HepG2 (cell line): ENCODE data around the gene ARHGDIA. TPM values are rescaled to one million over a fixed set of nuclear protein-coding genes. Genes with fewer than 3 reads are reported as not detected.

ENCODE experiments used
- ATF1 ChIP-seq: IDR thresholded peaks from 2 replicates; pipeline ENCODE4 v1.6.1; 2016; ENCODE audit warnings: mild to moderate bottlenecking, control low read depth
- ATM ChIP-seq: fragments of 450-650 bp; IDR thresholded peaks from 2 replicates; pipeline ENCODE4 v1.7.1; 2017; ENCODE audit warnings: mild to moderate bottlenecking, borderline replicate concordance
- CENPX ChIP-seq: sonication (generic); formaldehyde crosslinking; IDR thresholded peaks from 2 replicates; pipeline ENCODE4 v1.9.0; 2021; ENCODE audit warnings: mild to moderate bottlenecking, missing genetic modification reagents, moderate library complexity
- FOXP1 ChIP-seq, 2 experiments: fragments of 450-650 bp in 1 of 2; IDR thresholded peaks; 2 replicates each; pipeline ENCODE4 v1.6.1; 2017 to 2018; ENCODE audit warnings: antibody characterized with exemption in 1 of 2
- HOXA7 ChIP-seq: sonication (generic); formaldehyde crosslinking; IDR thresholded peaks from 2 replicates; pipeline ENCODE4 v1.8.1; 2022; ENCODE audit warnings: mild to moderate bottlenecking, missing genetic modification reagents, moderate library complexity
- JUN ChIP-seq: sonication (generic); formaldehyde crosslinking; IDR thresholded peaks from 2 replicates; pipeline ENCODE4 v1.4.0; 2020; ENCODE audit warnings: mild to moderate bottlenecking, missing genetic modification reagents
- KLF13 ChIP-seq: sonication (generic); formaldehyde crosslinking; IDR thresholded peaks from 2 replicates; pipeline ENCODE4 v1.4.0; 2020; ENCODE audit warnings: mild to moderate bottlenecking, missing genetic modification reagents
- NFIB ChIP-seq: sonication (generic); formaldehyde crosslinking; IDR thresholded peaks from 2 replicates; pipeline ENCODE4 v1.9.0; 2021; ENCODE audit warnings: missing genetic modification reagents, mild to moderate bottlenecking, borderline replicate concordance
- PCBP1 ChIP-seq: fragments of 200-400 bp; formaldehyde crosslinking; IDR thresholded peaks from 2 replicates; pipeline ENCODE4 v1.6.1; 2017; ENCODE audit warnings: mild to moderate bottlenecking, low read depth, low read length, borderline replicate concordance
- PHF21A ChIP-seq: sonication (generic); formaldehyde crosslinking; IDR thresholded peaks from 2 replicates; pipeline ENCODE4 v1.5.0; 2020; ENCODE audit warnings: mild to moderate bottlenecking, missing genetic modification reagents
- RELA ChIP-seq: sonication (generic); formaldehyde crosslinking; IDR thresholded peaks from 2 replicates; pipeline ENCODE4 v1.4.0; 2020; ENCODE audit warnings: missing genetic modification reagents
- REXO4 ChIP-seq: sonication (generic); formaldehyde crosslinking; IDR thresholded peaks from 2 replicates; pipeline ENCODE4 v1.8.0; 2022; ENCODE audit warnings: missing genetic modification reagents, mild to moderate bottlenecking, borderline replicate concordance
- RFXAP ChIP-seq: sonication (generic); formaldehyde crosslinking; IDR thresholded peaks from 2 replicates; pipeline ENCODE4 v1.4.0; 2020; ENCODE audit warnings: missing genetic modification reagents, borderline replicate concordance
- SP140L ChIP-seq: sonication (generic); formaldehyde crosslinking; IDR thresholded peaks from 2 replicates; pipeline ENCODE4 v1.4.0; 2020; ENCODE audit warnings: missing genetic modification reagents, borderline replicate concordance
- STAG1 ChIP-seq: sonication (generic); formaldehyde crosslinking; IDR thresholded peaks from 2 replicates; pipeline ENCODE4 v1.4.0; 2020; ENCODE audit warnings: missing genetic modification reagents
- TAF15 ChIP-seq: fragments of 200-400 bp; formaldehyde crosslinking; IDR thresholded peaks from one replicate; pipeline ENCODE4 v1.6.1; 2018; ENCODE audit warnings: mild to moderate bottlenecking, low read depth, low read length; ENCODE audit not compliant: poor library complexity, severe bottlenecking
- TSC22D2 ChIP-seq: sonication (generic); formaldehyde crosslinking; IDR thresholded peaks from 2 replicates; pipeline ENCODE4 v1.5.1; 2020; ENCODE audit warnings: missing genetic modification reagents, mild to moderate bottlenecking, borderline replicate concordance
- ZNF768 ChIP-seq: sonication (generic); formaldehyde crosslinking; IDR thresholded peaks from 2 replicates; pipeline ENCODE4 v1.4.0; 2020; ENCODE audit warnings: missing genetic modification reagents
- polyA plus RNA-seq, 8 experiments: library from polyadenylated mRNA; depleted of rRNA in 3 of 8; stranded (reverse) in 7 of 8; unstranded in 1 of 8; fragments of >200 nt; fragmentation: Illumina TruSeq in 4 of 8; extraction: Trizol in 4 of 8; gene quantifications; 2 replicates each; pipeline versions ENCODE4 v1.2.1 to v1.2.3, GENCODE V29; 2011 to 2016; ENCODE audit warnings: low read depth in 4 of 8, missing spikeins in 1 of 8, mixed read lengths in 1 of 8; ENCODE audit not compliant: insufficient read depth in 1 of 8
- total RNA-seq, 5 experiments: library from RNA; depleted of rRNA; stranded (reverse); fragments of >200 nt; fragmentation: Illumina TruSeq; extraction: Trizol; gene quantifications; 2 replicates each; pipeline ENCODE4 v1.2.3, GENCODE V29; 2016; ENCODE audit warnings: low read depth in 1 of 5
- TF ChIP-seq, protein P1 (sequence below): sonication (generic); formaldehyde crosslinking; IDR thresholded peaks from 2 replicates; pipeline ENCODE4 v1.9.0; 2021; ENCODE audit warnings: missing genetic modification reagents, borderline replicate concordance
- TF ChIP-seq, protein P2 (sequence below), 2 experiments: sonication (generic) in 1 of 2; formaldehyde crosslinking in 1 of 2; IDR thresholded peaks; 2 replicates each; pipeline versions ENCODE4 v1.4.0 to v1.6.1; 2016 to 2020; ENCODE audit warnings: borderline replicate concordance in 1 of 2, low read depth in 1 of 2, mild to moderate bottlenecking in 1 of 2, missing genetic modification reagents in 1 of 2
- TF ChIP-seq, protein P3 (sequence below): IDR thresholded peaks from 2 replicates; pipeline ENCODE4 v1.6.1; 2016; ENCODE audit warnings: low read depth, control low read depth
- TF ChIP-seq, protein P4 (sequence below): sonication (generic); formaldehyde crosslinking; IDR thresholded peaks from 2 replicates; pipeline ENCODE4 v1.4.0; 2020; ENCODE audit warnings: mild to moderate bottlenecking, missing genetic modification reagents

The ARHGDIA gene
- total and polyA plus RNA-seq, 2 of the 13 experiments (the other 11 are each of a cell fraction or from before 2014, with no cell fraction given) = 40.0 to 64.0 TPM

DNA sequence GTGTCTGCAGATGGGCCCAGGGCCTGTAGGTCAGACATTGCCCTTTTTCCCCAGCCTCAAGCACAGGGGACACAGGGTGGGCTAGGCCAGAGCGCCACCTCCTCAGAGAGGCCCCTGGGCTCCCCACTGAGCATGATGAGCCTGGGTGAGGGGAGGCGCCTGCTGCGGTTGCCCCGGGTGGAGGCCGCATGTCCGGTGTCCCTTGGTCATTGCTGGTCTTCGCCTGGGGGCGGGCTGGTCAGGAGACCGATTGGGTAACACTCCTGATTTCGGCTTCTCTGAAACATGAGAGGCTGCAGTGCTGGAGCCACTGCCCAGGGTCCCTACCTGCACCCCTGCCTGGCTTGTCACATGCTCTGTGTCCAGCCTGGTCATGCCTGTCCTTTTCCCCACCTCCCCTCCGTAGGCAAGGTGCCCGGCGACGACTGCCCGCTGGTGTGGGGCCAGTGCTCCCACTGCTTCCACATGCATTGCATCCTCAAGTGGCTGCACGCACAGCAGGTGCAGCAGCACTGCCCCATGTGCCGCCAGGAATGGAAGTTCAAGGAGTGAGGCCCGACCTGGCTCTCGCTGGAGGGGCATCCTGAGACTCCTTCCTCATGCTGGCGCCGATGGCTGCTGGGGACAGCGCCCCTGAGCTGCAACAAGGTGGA, 28.5 kb upstream of the ARHGDIA start (continued):
- TF ChIP-seq, protein P1, sequence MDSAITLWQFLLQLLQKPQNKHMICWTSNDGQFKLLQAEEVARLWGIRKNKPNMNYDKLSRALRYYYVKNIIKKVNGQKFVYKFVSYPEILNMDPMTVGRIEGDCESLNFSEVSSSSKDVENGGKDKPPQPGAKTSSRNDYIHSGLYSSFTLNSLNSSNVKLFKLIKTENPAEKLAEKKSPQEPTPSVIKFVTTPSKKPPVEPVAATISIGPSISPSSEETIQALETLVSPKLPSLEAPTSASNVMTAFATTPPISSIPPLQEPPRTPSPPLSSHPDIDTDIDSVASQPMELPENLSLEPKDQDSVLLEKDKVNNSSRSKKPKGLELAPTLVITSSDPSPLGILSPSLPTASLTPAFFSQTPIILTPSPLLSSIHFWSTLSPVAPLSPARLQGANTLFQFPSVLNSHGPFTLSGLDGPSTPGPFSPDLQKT = no peak
- TF ChIP-seq KLF13 (CRISPR knock-in tag) (no peak), SP140L (no peak), ATF1 (CRISPR knock-in tag) (no peak), PHF21A (CRISPR knock-in tag) (no peak), NFIB (CRISPR knock-in tag) (peak; percentile 24; the same call in 1 of the 2 replicates), TSC22D2 (no peak), HOXA7 (CRISPR knock-in tag) (0 out of 2 replicates have a peak, but pooled peaks have one; percentile 24), RELA (CRISPR knock-in tag) (no peak), REXO4 (no peak), ZNF768 (peak; percentile 18; the same call in 1 of the 2 replicates), ATM (no peak), PCBP1 (no peak), FOXP1 (IDR thresholded peaks at IDR 0.05) (no peak), FOXP1 (CRISPR knock-in tag; IDR thresholded peaks at IDR 0.05) (no peak), RFXAP (no peak), TAF15 (peak; percentile 20), JUN (CRISPR knock-in tag) (no peak), STAG1 (CRISPR knock-in tag) (no peak), CENPX (CRISPR knock-in tag) (no peak)
- TF ChIP-seq, protein P2, sequence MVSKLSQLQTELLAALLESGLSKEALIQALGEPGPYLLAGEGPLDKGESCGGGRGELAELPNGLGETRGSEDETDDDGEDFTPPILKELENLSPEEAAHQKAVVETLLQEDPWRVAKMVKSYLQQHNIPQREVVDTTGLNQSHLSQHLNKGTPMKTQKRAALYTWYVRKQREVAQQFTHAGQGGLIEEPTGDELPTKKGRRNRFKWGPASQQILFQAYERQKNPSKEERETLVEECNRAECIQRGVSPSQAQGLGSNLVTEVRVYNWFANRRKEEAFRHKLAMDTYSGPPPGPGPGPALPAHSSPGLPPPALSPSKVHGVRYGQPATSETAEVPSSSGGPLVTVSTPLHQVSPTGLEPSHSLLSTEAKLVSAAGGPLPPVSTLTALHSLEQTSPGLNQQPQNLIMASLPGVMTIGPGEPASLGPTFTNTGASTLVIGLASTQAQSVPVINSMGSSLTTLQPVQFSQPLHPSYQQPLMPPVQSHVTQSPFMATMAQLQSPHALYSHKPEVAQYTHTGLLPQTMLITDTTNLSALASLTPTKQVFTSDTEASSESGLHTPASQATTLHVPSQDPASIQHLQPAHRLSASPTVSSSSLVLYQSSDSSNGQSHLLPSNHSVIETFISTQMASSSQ (IDR thresholded peaks at IDR 0.05; ENCODE audit: low read depth) = no peak
- TF ChIP-seq, protein P2 (CRISPR knock-in tag; IDR thresholded peaks at IDR 0.05; ENCODE audit: borderline replicate concordance) = 0 out of 2 replicates have a peak, but pooled peaks have one; percentile 6
- TF ChIP-seq, protein P3, sequence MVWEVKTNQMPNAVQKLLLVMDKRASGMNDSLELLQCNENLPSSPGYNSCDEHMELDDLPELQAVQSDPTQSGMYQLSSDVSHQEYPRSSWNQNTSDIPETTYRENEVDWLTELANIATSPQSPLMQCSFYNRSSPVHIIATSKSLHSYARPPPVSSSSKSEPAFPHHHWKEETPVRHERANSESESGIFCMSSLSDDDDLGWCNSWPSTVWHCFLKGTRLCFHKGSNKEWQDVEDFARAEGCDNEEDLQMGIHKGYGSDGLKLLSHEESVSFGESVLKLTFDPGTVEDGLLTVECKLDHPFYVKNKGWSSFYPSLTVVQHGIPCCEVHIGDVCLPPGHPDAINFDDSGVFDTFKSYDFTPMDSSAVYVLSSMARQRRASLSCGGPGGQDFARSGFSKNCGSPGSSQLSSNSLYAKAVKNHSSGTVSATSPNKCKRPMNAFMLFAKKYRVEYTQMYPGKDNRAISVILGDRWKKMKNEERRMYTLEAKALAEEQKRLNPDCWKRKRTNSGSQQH (CRISPR knock-in tag) = no peak
- TF ChIP-seq, protein P4, sequence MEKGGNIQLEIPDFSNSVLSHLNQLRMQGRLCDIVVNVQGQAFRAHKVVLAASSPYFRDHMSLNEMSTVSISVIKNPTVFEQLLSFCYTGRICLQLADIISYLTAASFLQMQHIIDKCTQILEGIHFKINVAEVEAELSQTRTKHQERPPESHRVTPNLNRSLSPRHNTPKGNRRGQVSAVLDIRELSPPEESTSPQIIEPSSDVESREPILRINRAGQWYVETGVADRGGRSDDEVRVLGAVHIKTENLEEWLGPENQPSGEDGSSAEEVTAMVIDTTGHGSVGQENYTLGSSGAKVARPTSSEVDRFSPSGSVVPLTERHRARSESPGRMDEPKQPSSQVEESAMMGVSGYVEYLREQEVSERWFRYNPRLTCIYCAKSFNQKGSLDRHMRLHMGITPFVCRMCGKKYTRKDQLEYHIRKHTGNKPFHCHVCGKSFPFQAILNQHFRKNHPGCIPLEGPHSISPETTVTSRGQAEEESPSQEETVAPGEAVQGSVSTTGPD (CRISPR knock-in tag) = no peak
